ENCODE data around the gene RYR2.

Gene RYR2

GRCh38 chr1:237613984-237614383 is 572.0 kb downstream of the RYR2 start:
- Histone ChIP-seq H3K9me3 (ENCODE audit: control insufficient read depth, low read length) (no peaks in the 10 kb centered on the region), H3K36me3 (ENCODE audit: control insufficient read depth, insufficient read depth, low read length) (no peaks in the 10 kb centered on the region), H3K4me3 (ENCODE audit: insufficient read depth, low read depth, low read length, poor library complexity, severe bottlenecking) (no peak overlapping the region), H3K4me1 (ENCODE audit: control insufficient read depth, insufficient read depth, low read length, poor library complexity, severe bottlenecking) (no peaks in the 10 kb centered on the region), H3K27ac (ENCODE audit: insufficient read depth, low read length, poor library complexity, severe bottlenecking) (no peak overlapping the region), H3K27me3 (replicated peaks; ENCODE audit: control insufficient read depth, insufficient read depth, low read length, poor library complexity, severe bottlenecking) (no peaks in the 10 kb centered on the region)
- no peak for DNase-seq

DNA sequence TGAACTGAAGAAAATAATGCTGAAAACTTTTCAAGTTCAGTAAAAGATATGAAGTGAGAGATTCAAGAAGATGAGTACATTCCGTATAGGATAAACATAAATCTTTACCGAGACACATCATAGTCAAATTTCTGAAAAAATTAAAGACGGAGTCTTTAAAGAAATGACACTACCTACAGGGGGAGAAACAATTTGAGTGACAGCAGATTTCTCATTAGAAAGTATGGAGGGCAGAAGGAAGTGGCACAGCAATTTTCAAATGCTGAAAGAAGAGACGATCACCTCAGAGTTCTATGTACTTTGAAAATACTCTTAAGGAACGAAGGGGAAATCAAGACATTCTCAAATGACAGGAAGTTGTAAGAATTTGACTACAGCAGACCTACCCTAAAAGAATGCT is 577.6 kb downstream of the RYR2 start:
- Histone ChIP-seq H3K9me3 (ENCODE audit: control insufficient read depth, low read length) (no peaks in the 10 kb centered on the region), H3K27me3 (replicated peaks; ENCODE audit: control insufficient read depth, insufficient read depth, low read length, poor library complexity, severe bottlenecking) (no peaks in the 10 kb centered on the region), H3K27ac (ENCODE audit: insufficient read depth, low read length, poor library complexity, severe bottlenecking) (no peak overlapping the region), H3K4me3 (ENCODE audit: insufficient read depth, low read depth, low read length, poor library complexity, severe bottlenecking) (no peak overlapping the region), H3K36me3 (ENCODE audit: control insufficient read depth, insufficient read depth, low read length) (no peaks in the 10 kb centered on the region), H3K4me1 (ENCODE audit: control insufficient read depth, insufficient read depth, low read length, poor library complexity, severe bottlenecking) (no peaks in the 10 kb centered on the region)
- no peak for DNase-seq

- Histone ChIP-seq H3K4me3 (ENCODE audit: insufficient read depth, low read depth, low read length, poor library complexity, severe bottlenecking) (no peak overlapping the region), H3K9me3 (ENCODE audit: control insufficient read depth, low read length) (no peaks in the 10 kb centered on the region), H3K4me1 (ENCODE audit: control insufficient read depth, insufficient read depth, low read length, poor library complexity, severe bottlenecking) (no peaks in the 10 kb centered on the region), H3K27me3 (replicated peaks; ENCODE audit: control insufficient read depth, insufficient read depth, low read length, poor library complexity, severe bottlenecking) (no peaks in the 10 kb centered on the region), H3K36me3 (ENCODE audit: control insufficient read depth, insufficient read depth, low read length) (no peaks in the 10 kb centered on the region), H3K27ac (ENCODE audit: insufficient read depth, low read length, poor library complexity, severe bottlenecking) (no peak overlapping the region)
- no peak for DNase-seq
These were observed 592.9 kb downstream of the RYR2 start for GRCh38 chr1:237634922-237635321.

DNA sequence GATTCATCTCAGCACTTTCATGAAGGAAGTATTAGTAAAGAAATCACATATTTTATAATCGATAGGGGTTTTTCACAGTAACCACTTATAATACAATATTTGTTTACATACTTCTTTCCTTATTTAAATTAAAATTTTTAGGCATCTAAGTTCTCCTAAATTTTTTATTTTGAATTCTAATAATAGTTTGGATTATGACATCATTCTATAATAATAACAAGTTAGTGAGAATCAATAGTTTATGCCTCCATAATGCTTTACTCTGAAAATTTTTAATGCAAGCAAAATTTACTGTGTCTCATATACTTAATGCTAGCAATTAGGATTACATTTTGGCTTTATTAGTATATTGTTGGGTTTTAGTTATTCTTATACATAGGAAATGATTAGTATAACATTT is 596.6 kb downstream of the RYR2 start:
- Histone ChIP-seq H3K9me3 (ENCODE audit: control insufficient read depth, low read length) (no peaks in the 10 kb centered on the region), H3K4me1 (ENCODE audit: control insufficient read depth, insufficient read depth, low read length, poor library complexity, severe bottlenecking) (no peaks in the 10 kb centered on the region), H3K27me3 (replicated peaks; ENCODE audit: control insufficient read depth, insufficient read depth, low read length, poor library complexity, severe bottlenecking) (no peaks in the 10 kb centered on the region), H3K4me3 (ENCODE audit: insufficient read depth, low read depth, low read length, poor library complexity, severe bottlenecking) (no peak overlapping the region), H3K36me3 (ENCODE audit: control insufficient read depth, insufficient read depth, low read length) (no peaks in the 10 kb centered on the region), H3K27ac (ENCODE audit: insufficient read depth, low read length, poor library complexity, severe bottlenecking) (no peak overlapping the region)
- DNase-seq, result no peak

GRCh38 chr1:237640011-237640671 is 598.2 kb downstream of the RYR2 start:
- no peak overlapping the region for H3K4me3 ChIP-seq (ENCODE audit: insufficient read depth, low read depth, low read length, poor library complexity, severe bottlenecking)
- no peaks in the 10 kb centered on the region for H3K27me3 ChIP-seq (replicated peaks; ENCODE audit: control insufficient read depth, insufficient read depth, low read length, poor library complexity, severe bottlenecking)
- no peaks in the 10 kb centered on the region for H3K4me1 ChIP-seq (ENCODE audit: control insufficient read depth, insufficient read depth, low read length, poor library complexity, severe bottlenecking)
- no peak for DNase-seq
- no peaks in the 10 kb centered on the region for H3K36me3 ChIP-seq (ENCODE audit: control insufficient read depth, insufficient read depth, low read length)
- no peaks in the 10 kb centered on the region for H3K9me3 ChIP-seq (ENCODE audit: control insufficient read depth, low read length)
- no peak overlapping the region for H3K27ac ChIP-seq (ENCODE audit: insufficient read depth, low read length, poor library complexity, severe bottlenecking)

- no peaks in the 10 kb centered on the region for H3K9me3 ChIP-seq (ENCODE audit: control insufficient read depth, low read length)
- no peaks in the 10 kb centered on the region for H3K4me1 ChIP-seq (ENCODE audit: control insufficient read depth, insufficient read depth, low read length, poor library complexity, severe bottlenecking)
- no peak for DNase-seq
- H3K27ac ChIP-seq (ENCODE audit: insufficient read depth, low read length, poor library complexity, severe bottlenecking), result no peak overlapping the region
- no peak overlapping the region for H3K4me3 ChIP-seq (ENCODE audit: insufficient read depth, low read depth, low read length, poor library complexity, severe bottlenecking)
- no peaks in the 10 kb centered on the region for H3K27me3 ChIP-seq (replicated peaks; ENCODE audit: control insufficient read depth, insufficient read depth, low read length, poor library complexity, severe bottlenecking)
- H3K36me3 ChIP-seq (ENCODE audit: control insufficient read depth, insufficient read depth, low read length), result no peaks in the 10 kb centered on the region
These were observed 599.0 kb downstream of the RYR2 start for GRCh38 chr1:237640966-237641365.

DNA sequence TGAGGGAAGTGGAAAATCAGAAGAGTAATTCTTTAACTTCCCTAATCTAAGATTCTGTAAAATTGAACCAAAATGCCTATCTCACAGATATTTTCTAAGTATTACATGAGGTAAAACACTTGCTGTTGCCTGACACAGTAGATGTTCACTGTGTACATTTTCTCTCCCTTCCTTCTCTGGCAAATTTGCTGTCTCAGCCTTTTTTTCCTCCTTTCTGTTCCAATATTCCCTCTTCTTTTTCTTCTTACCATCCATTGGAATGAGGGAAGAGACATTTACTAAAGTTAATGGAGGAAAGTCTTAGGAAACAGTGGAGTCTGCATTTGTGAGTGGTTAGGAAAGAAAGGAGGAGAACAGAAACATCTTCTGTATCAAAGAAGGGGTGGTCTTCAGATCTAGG is 608.8 kb downstream of the RYR2 start:
- Histone ChIP-seq H3K36me3 (ENCODE audit: control insufficient read depth, insufficient read depth, low read length) (no peaks in the 10 kb centered on the region), H3K4me1 (ENCODE audit: control insufficient read depth, insufficient read depth, low read length, poor library complexity, severe bottlenecking) (no peaks in the 10 kb centered on the region), H3K27me3 (replicated peaks; ENCODE audit: control insufficient read depth, insufficient read depth, low read length, poor library complexity, severe bottlenecking) (no peaks in the 10 kb centered on the region), H3K9me3 (ENCODE audit: control insufficient read depth, low read length) (no peaks in the 10 kb centered on the region), H3K4me3 (ENCODE audit: insufficient read depth, low read depth, low read length, poor library complexity, severe bottlenecking) (no peak overlapping the region), H3K27ac (ENCODE audit: insufficient read depth, low read length, poor library complexity, severe bottlenecking) (no peak overlapping the region)
- DNase-seq, result no peak

DNA sequence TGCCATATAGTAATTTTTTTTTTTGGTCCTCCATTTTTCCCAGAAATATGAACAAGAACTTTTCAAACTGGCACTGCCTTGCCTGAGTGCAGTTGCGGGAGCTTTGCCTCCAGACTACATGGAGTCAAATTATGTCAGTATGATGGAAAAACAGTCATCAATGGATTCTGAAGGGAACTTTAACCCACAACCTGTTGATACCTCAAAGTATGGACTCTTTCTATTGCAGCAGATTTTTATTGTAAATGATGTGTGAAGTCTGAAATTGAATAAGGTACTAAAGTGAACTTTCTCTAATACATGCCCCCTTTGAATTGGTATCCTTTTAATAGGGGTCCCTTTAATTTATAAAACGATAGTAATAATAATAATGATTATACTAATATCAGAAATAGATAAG is 613.8 kb downstream of the RYR2 start:
- Histone ChIP-seq H3K27me3 (replicated peaks; ENCODE audit: control insufficient read depth, insufficient read depth, low read length, poor library complexity, severe bottlenecking) (no peaks in the 10 kb centered on the region), H3K9me3 (ENCODE audit: control insufficient read depth, low read length) (no peaks in the 10 kb centered on the region), H3K27ac (ENCODE audit: insufficient read depth, low read length, poor library complexity, severe bottlenecking) (no peak overlapping the region), H3K36me3 (ENCODE audit: control insufficient read depth, insufficient read depth, low read length) (no peaks in the 10 kb centered on the region), H3K4me3 (ENCODE audit: insufficient read depth, low read depth, low read length, poor library complexity, severe bottlenecking) (no peak overlapping the region), H3K4me1 (ENCODE audit: control insufficient read depth, insufficient read depth, low read length, poor library complexity, severe bottlenecking) (no peaks in the 10 kb centered on the region)
- DNase-seq, result no peak

DNA sequence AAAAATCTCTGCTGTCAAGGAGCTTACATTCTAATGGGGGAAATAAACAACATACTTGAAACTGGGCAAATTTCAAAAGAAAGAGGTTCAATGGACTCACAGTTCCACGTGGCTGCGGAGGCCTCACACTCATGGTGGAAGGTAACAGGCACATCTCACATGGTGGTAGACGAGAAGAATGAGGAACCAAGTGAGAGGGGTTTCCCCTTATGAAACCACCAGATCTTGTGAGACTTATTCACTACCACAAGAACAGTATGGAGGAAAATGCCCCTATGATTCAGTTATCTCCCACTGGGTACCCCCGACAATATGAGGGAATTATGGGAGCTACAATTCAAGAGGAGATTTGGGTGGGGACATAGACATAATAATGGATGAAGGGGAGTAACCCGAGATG is 622.4 kb downstream of the RYR2 start:
- no peak overlapping the region for H3K27ac ChIP-seq (ENCODE audit: insufficient read depth, low read length, poor library complexity, severe bottlenecking)
- H3K27me3 ChIP-seq (replicated peaks; ENCODE audit: control insufficient read depth, insufficient read depth, low read length, poor library complexity, severe bottlenecking), result no peaks in the 10 kb centered on the region
- no peaks in the 10 kb centered on the region for H3K36me3 ChIP-seq (ENCODE audit: control insufficient read depth, insufficient read depth, low read length)
- no peak for DNase-seq
- no peaks in the 10 kb centered on the region for H3K9me3 ChIP-seq (ENCODE audit: control insufficient read depth, low read length)
- H3K4me3 ChIP-seq (ENCODE audit: insufficient read depth, low read depth, low read length, poor library complexity, severe bottlenecking), result no peak overlapping the region
- no peaks in the 10 kb centered on the region for H3K4me1 ChIP-seq (ENCODE audit: control insufficient read depth, insufficient read depth, low read length, poor library complexity, severe bottlenecking)

- Histone ChIP-seq H3K4me3 (ENCODE audit: insufficient read depth, low read depth, low read length, poor library complexity, severe bottlenecking) (no peak overlapping the region), H3K9me3 (ENCODE audit: control insufficient read depth, low read length) (no peaks in the 10 kb centered on the region), H3K36me3 (ENCODE audit: control insufficient read depth, insufficient read depth, low read length) (no peaks in the 10 kb centered on the region), H3K4me1 (ENCODE audit: control insufficient read depth, insufficient read depth, low read length, poor library complexity, severe bottlenecking) (no peaks in the 10 kb centered on the region), H3K27me3 (replicated peaks; ENCODE audit: control insufficient read depth, insufficient read depth, low read length, poor library complexity, severe bottlenecking) (no peaks in the 10 kb centered on the region), H3K27ac (ENCODE audit: insufficient read depth, low read length, poor library complexity, severe bottlenecking) (no peak overlapping the region)
- DNase-seq, result no peak
These were observed 628.3 kb downstream of the RYR2 start for GRCh38 chr1:237670302-237670701.
